HEK293 (cell line): ENCODE results near the gene STRN3.

Source experiments
- ZBTB20 ChIP-seq: fragments of 450-650 bp; formaldehyde crosslinking; IDR thresholded peaks from 2 replicates; pipeline ENCODE4 v1.5.1; 2016; ENCODE audit warnings: missing biosample characterization, missing genetic modification characterization
- ZNF274 ChIP-seq, 2 experiments: fragments of 200-500 bp in 1 of 2; fragments of 450-650 bp in 1 of 2; sonication (Bioruptor generic) in 1 of 2; formaldehyde crosslinking in 1 of 2; IDR thresholded peaks; 2 replicates each; pipeline versions ENCODE4 v1.5.1 to v1.6.1; 2014 to 2016; ENCODE audit warnings: borderline replicate concordance in 1 of 2, inconsistent platforms in 1 of 2, low read length in 1 of 2, missing biosample characterization in 1 of 2, missing genetic modification characterization in 1 of 2
- ZNF341 ChIP-seq: fragments of 450-650 bp; formaldehyde crosslinking; IDR thresholded peaks from 2 replicates; pipeline ENCODE4; 2016; ENCODE audit warnings: low read depth, missing biosample characterization, missing genetic modification characterization
- ZNF514 ChIP-seq: fragments of 450-650 bp; formaldehyde crosslinking; IDR thresholded peaks from 2 replicates; pipeline ENCODE4 v1.5.1; 2016; ENCODE audit warnings: missing biosample characterization, missing genetic modification characterization
- ZNF549 ChIP-seq: fragments of 450-650 bp; IDR thresholded peaks from 2 replicates; pipeline ENCODE4 v1.5.1; 2018; ENCODE audit warnings: missing biosample characterization, missing genetic modification characterization, mild to moderate bottlenecking, inconsistent platforms, moderate library complexity
- ZNF776 ChIP-seq: fragments of 450-650 bp; formaldehyde crosslinking; IDR thresholded peaks from 2 replicates; pipeline ENCODE4 v1.5.0; 2017; ENCODE audit warnings: missing biosample characterization, missing genetic modification characterization, borderline replicate concordance
- TF ChIP-seq, protein P1 (sequence below): fragments of 450-650 bp; formaldehyde crosslinking; IDR thresholded peaks from 2 replicates; pipeline ENCODE4 v1.5.1; 2016; ENCODE audit warnings: missing biosample characterization, missing genetic modification characterization
- TF ChIP-seq, protein P2 (sequence below): fragments of 450-650 bp; formaldehyde crosslinking; IDR thresholded peaks from 2 replicates; pipeline ENCODE4 v1.5.1; 2016; ENCODE audit warnings: missing biosample characterization, missing genetic modification characterization
- TF ChIP-seq, protein P3 (sequence below): fragments of 450-650 bp; formaldehyde crosslinking; IDR thresholded peaks from 2 replicates; pipeline ENCODE4 v1.5.1; 2016; ENCODE audit warnings: missing biosample characterization, missing genetic modification characterization

DNA sequence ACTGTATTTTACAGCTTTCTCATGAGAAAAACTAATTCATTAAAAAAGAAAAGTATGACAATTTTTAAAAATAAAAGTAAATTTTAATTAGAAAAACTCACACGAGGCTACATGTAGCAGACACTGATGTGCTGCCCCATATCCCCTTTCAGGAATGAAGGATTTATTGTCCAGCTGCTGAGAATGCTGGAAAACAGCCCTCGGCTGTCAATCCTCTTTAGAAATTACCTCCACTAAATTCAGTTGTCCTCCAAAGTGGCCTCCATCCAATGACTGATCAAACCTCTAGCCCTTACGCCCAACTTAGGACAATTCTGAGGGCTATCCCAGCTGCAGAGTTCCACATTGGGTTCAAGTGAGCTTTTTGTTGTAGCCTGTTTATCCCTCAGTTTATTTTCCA is 30.5 kb downstream of the STRN3 start:
- TF ChIP-seq, protein P1, sequence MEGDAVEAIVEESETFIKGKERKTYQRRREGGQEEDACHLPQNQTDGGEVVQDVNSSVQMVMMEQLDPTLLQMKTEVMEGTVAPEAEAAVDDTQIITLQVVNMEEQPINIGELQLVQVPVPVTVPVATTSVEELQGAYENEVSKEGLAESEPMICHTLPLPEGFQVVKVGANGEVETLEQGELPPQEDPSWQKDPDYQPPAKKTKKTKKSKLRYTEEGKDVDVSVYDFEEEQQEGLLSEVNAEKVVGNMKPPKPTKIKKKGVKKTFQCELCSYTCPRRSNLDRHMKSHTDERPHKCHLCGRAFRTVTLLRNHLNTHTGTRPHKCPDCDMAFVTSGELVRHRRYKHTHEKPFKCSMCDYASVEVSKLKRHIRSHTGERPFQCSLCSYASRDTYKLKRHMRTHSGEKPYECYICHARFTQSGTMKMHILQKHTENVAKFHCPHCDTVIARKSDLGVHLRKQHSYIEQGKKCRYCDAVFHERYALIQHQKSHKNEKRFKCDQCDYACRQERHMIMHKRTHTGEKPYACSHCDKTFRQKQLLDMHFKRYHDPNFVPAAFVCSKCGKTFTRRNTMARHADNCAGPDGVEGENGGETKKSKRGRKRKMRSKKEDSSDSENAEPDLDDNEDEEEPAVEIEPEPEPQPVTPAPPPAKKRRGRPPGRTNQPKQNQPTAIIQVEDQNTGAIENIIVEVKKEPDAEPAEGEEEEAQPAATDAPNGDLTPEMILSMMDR (tag by site-specific recombination) = no peak
- TF ChIP-seq ZNF549 (tag by site-specific recombination) (no peak), ZNF776 (tag by site-specific recombination) (no peak), ZNF274 (IDR thresholded peaks at IDR 0.05; ENCODE audit: low read length) (no peak), ZNF274 (tag by site-specific recombination; IDR thresholded peaks at IDR 0.05; ENCODE audit: borderline replicate concordance) (no peak), ZNF341 (tag by site-specific recombination) (no peak), ZNF514 (tag by site-specific recombination) (no peak), ZBTB20 (tag by site-specific recombination) (no peak)
- TF ChIP-seq, protein P2, sequence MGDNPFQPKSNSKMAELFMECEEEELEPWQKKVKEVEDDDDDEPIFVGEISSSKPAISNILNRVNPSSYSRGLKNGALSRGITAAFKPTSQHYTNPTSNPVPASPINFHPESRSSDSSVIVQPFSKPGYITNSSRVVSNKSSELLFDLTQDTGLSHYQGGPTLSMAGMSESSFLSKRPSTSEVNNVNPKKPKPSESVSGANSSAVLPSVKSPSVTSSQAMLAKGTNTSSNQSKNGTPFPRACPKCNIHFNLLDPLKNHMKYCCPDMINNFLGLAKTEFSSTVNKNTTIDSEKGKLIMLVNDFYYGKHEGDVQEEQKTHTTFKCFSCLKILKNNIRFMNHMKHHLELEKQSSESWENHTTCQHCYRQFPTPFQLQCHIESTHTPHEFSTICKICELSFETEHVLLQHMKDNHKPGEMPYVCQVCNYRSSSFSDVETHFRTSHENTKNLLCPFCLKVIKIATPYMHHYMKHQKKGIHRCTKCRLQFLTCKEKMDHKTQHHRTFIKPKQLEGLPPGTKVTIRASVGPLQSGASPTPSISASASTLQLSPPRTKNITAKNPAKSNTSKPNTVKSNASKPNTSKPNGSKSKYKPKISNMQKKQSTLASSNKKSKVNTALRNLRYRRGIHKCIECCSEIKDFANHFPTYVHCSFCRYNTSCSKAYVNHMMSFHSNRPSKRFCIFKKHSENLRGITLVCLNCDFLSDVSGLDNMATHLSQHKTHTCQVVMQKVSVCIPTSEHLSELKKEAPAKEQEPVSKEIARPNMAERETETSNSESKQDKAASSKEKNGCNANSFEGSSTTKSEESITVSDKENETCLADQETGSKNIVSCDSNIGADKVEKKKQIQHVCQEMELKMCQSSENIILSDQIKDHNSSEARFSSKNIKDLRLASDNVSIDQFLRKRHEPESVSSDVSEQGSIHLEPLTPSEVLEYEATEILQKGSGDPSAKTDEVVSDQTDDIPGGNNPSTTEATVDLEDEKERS (tag by site-specific recombination) = no peak
- TF ChIP-seq, protein P3, sequence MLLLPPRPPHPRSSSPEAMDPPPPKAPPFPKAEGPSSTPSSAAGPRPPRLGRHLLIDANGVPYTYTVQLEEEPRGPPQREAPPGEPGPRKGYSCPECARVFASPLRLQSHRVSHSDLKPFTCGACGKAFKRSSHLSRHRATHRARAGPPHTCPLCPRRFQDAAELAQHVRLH (tag by site-specific recombination) = no peak
